A549 (cell line): ENCODE measurements around the gene SEMA3E. TPM values are rescaled to one million over a fixed set of nuclear protein-coding genes. Genes with fewer than 3 reads are reported as not detected.

Experiments used
- ATAC-seq, 2 experiments: fragments of 200-7000 bp in 1 of 2; fragments of >200 bp in 1 of 2; cut with Nextera tagmentation in 1 of 2; cut with Tn5 transposase in 1 of 2; 3 replicates each; pipeline versions ENCODE4 v1.8.0 to v1.9.1; 2018 to 2020; ENCODE audit warnings: mild to moderate bottlenecking in 1 of 2, moderate library complexity in 1 of 2
- CTCF ChIA-PET: fragments of 300-600 bp; sonication (Branson Sonifier 250); formaldehyde crosslinking; extraction: SDS; loops from one replicate; lab custom pipeline; 2021; ENCODE audit warnings: antibody characterized with exemption, inconsistent platforms; lab: Yijun Ruan, JAX
- POLR2A ChIA-PET: fragments of 350-600 bp; formaldehyde crosslinking; extraction: SDS; loops from one replicate; lab custom pipeline; 2021; ENCODE audit warnings: antibody characterized with exemption, inconsistent platforms; lab: Yijun Ruan, JAX
- DNase-seq, 2 experiments: peaks; one replicate each; pipeline versions ENCODE4 v3.0.0 to v3.0.0-alpha.2; 2011 to 2016; ENCODE audit warnings: low read depth in 1 of 2, low spot score in 1 of 2
- FAIRE-seq: peaks from 2 replicates; lab custom pipeline; 2011; peaks lifted over from hg19 to GRCh38; lab: Jason Lieb, UNC
- H3K27ac ChIP-seq, 2 experiments: fragments of >200 bp; sonication (Bioruptor Twin); formaldehyde crosslinking; 3 replicates each; pipeline ENCODE4 v1.5.1; 2016 to 2017
- H3K4me1 ChIP-seq: fragments of >200 bp; sonication (Bioruptor Twin); formaldehyde crosslinking; 3 replicates; pipeline ENCODE4 v1.6.1; 2016
- H3K4me2 ChIP-seq: fragments of >200 bp; sonication (Bioruptor Twin); formaldehyde crosslinking; 3 replicates; pipeline ENCODE4 v1.6.1; 2016
- H3K4me3 ChIP-seq: fragments of >200 bp; sonication (Bioruptor Twin); formaldehyde crosslinking; 3 replicates; pipeline ENCODE4 v1.5.1; 2016
- H3K9me3 ChIP-seq: fragments of >200 bp; sonication (Bioruptor Twin); formaldehyde crosslinking; 3 replicates; pipeline ENCODE4 v1.6.1; 2016
- BHLHE40 ChIP-seq: IDR thresholded peaks from 2 replicates; pipeline ENCODE4 v1.6.1; 2012; ENCODE audit warnings: low read depth, low read length, inconsistent platforms
- CBX2 ChIP-seq: fragments of 200-600 bp; sonication (generic); IDR thresholded peaks from 2 replicates; pipeline ENCODE4 v1.6.1; 2016; ENCODE audit warnings: low read depth, mild to moderate bottlenecking, borderline replicate concordance
- CEBPB ChIP-seq, 2 experiments: fragments of >200 bp in 1 of 2; sonication (Bioruptor Twin) in 1 of 2; formaldehyde crosslinking in 1 of 2; IDR thresholded peaks; 2 replicates each; pipeline ENCODE4 v1.6.1; 2012 to 2016
- CHD2 ChIP-seq: fragments of 150-350 bp; IDR thresholded peaks from 2 replicates; pipeline ENCODE4 v1.6.1; 2014; ENCODE audit warnings: low read length; ENCODE audit not compliant: partially characterized antibody
- CHD4 ChIP-seq: fragments of 200-600 bp; sonication (generic); IDR thresholded peaks from 2 replicates; pipeline ENCODE4 v1.6.1; 2016; ENCODE audit warnings: antibody characterized with exemption, mild to moderate bottlenecking, borderline replicate concordance
- CTCF ChIP-seq: fragments of >200 bp; sonication (Bioruptor Twin); formaldehyde crosslinking; IDR thresholded peaks from 3 replicates; pipeline ENCODE4 v1.5.1; 2016
- EP300 ChIP-seq, 2 experiments: fragments of >200 bp; sonication (Bioruptor Twin); formaldehyde crosslinking; IDR thresholded peaks; 2 replicates in 1 of 2; 3 replicates in 1 of 2; pipeline ENCODE4 v1.6.1; 2016 to 2017
- ESRRA ChIP-seq: fragments of 150-350 bp; IDR thresholded peaks from 2 replicates; pipeline ENCODE4 v1.6.1; 2014; ENCODE audit warnings: mild to moderate bottlenecking, low read length, borderline replicate concordance
- FOSB ChIP-seq: fragments of 250-450 bp; sonication (Bioruptor Pico); IDR thresholded peaks from 2 replicates; pipeline ENCODE4 v1.5.0; 2020; ENCODE audit warnings: mild to moderate bottlenecking, moderate library complexity
- FOXS1 ChIP-seq: fragments of 250-450 bp; sonication (Bioruptor Pico); IDR thresholded peaks from 2 replicates; pipeline ENCODE4 v1.5.0; 2020; ENCODE audit warnings: mild to moderate bottlenecking, moderate library complexity
- HMGXB4 ChIP-seq: fragments of 250-450 bp; sonication (Bioruptor Pico); IDR thresholded peaks from 2 replicates; pipeline ENCODE4 v1.5.0; 2021; ENCODE audit warnings: mild to moderate bottlenecking, moderate library complexity, borderline replicate concordance
- HOXB13 ChIP-seq: fragments of 250-450 bp; sonication (Bioruptor Pico); IDR thresholded peaks from 2 replicates; pipeline ENCODE4 v1.5.0; 2020; ENCODE audit warnings: low read depth, mild to moderate bottlenecking, moderate library complexity
- MAFK ChIP-seq: fragments of 450-650 bp; IDR thresholded peaks from 2 replicates; pipeline ENCODE4 v1.6.1; 2014; ENCODE audit not compliant: partially characterized antibody
- MYC ChIP-seq: IDR thresholded peaks from 2 replicates; pipeline ENCODE4 v1.6.1; 2012; ENCODE audit warnings: mild to moderate bottlenecking, inconsistent platforms, low read length, improper control_type of control experiment, borderline replicate concordance
- NFE2L2 ChIP-seq: fragments of 150-350 bp; conservative IDR thresholded peaks from 2 replicates; pipeline ENCODE4 v1.6.1; 2014; ENCODE audit warnings: low read length
- PBX3 ChIP-seq: IDR thresholded peaks from 2 replicates; pipeline ENCODE4 v1.6.1; 2012
- POLR2AphosphoS2 ChIP-seq: conservative IDR thresholded peaks from 2 replicates; pipeline ENCODE4 v1.6.1; 2012; ENCODE audit warnings: low read length, improper control_type of control experiment, inconsistent platforms
- RAD21 ChIP-seq, 2 experiments: fragments of >200 bp in 1 of 2; sonication (Bioruptor Twin) in 1 of 2; formaldehyde crosslinking in 1 of 2; IDR thresholded peaks in 1 of 2; conservative IDR thresholded peaks in 1 of 2; 2 replicates in 1 of 2; 3 replicates in 1 of 2; pipeline ENCODE4 v1.6.1; 2012 to 2018; ENCODE audit warnings: inconsistent platforms in 1 of 2
- REST ChIP-seq: fragments of 200-600 bp; sonication (generic); IDR thresholded peaks from 2 replicates; pipeline ENCODE4 v1.6.1; 2016; ENCODE audit warnings: antibody characterized with exemption, mild to moderate bottlenecking, moderate library complexity
- RFX5 ChIP-seq: fragments of 450-650 bp; IDR thresholded peaks from 2 replicates; pipeline ENCODE4 v1.7.1; 2014; ENCODE audit warnings: antibody characterized with exemption, mild to moderate bottlenecking, moderate library complexity
- RNF2 ChIP-seq: fragments of 200-600 bp; sonication (generic); IDR thresholded peaks from 2 replicates; pipeline ENCODE4 v1.6.1; 2016; ENCODE audit warnings: low read depth, mild to moderate bottlenecking, antibody characterized with exemption, moderate library complexity, borderline replicate concordance
- SMC3 ChIP-seq: fragments of >200 bp; sonication (Bioruptor Twin); formaldehyde crosslinking; IDR thresholded peaks from 3 replicates; pipeline ENCODE4 v1.6.1; 2018; ENCODE audit warnings: inconsistent platforms
- SREBF2 ChIP-seq: fragments of 450-650 bp; IDR thresholded peaks from 2 replicates; pipeline ENCODE4 v1.6.1; 2014; ENCODE audit warnings: mild to moderate bottlenecking, moderate library complexity
- TFCP2L1 ChIP-seq: fragments of 250-450 bp; sonication (Bioruptor Pico); IDR thresholded peaks from 2 replicates; pipeline ENCODE4 v1.5.0; 2021; ENCODE audit warnings: mild to moderate bottlenecking
- USF2 ChIP-seq: fragments of 450-650 bp; IDR thresholded peaks from 2 replicates; pipeline ENCODE4 v1.6.1; 2014; ENCODE audit warnings: antibody characterized with exemption
- ZC3H11A ChIP-seq: fragments of 450-650 bp; IDR thresholded peaks from 2 replicates; pipeline ENCODE4 v1.6.1; 2014; ENCODE audit warnings: antibody characterized with exemption, mild to moderate bottlenecking
- ZSCAN20 ChIP-seq: fragments of 250-450 bp; sonication (Bioruptor Pico); IDR thresholded peaks from 2 replicates; pipeline ENCODE4 v1.8.0; 2022; ENCODE audit warnings: mild to moderate bottlenecking, moderate library complexity
- WGBS: methylation state at CpG from one replicate; pipeline ENCODE4 v1.1.6; 2017; ENCODE audit errors: missing lambda C conversion rate; 5-methylcytosine and 5-hydroxymethylcytosine counted together
- polyA plus RNA-seq, 4 experiments: library from polyadenylated mRNA; depleted of rRNA in 3 of 4; stranded (reverse); fragments of >200 nt; fragmentation: RNase III in 1 of 4; extraction: RNeasy Plus Mini Kit Qiagen cat#74134 plus additional on column Dnase treatment in 1 of 4; gene quantifications; 2 replicates in 3 of 4; 3 replicates in 1 of 4; pipeline ENCODE4 v1.2.3, GENCODE V29; 2011 to 2017

Gene SEMA3E
- polyA plus RNA-seq, 2 of the 4 experiments (the other 2 are of a cell fraction), result 1.4 to 2.3 TPM

GRCh38 chr7:83646027-83646426, 2.9 kb downstream of the SEMA3E start:
- Histone ChIP-seq H3K4me1 (peaks cover 17% of the 10 kb centered on the region; the same call in 2 of the 3 replicates), H3K4me2 (no peak overlapping the region), H3K9me3 (no peaks in the 10 kb centered on the region), H3K4me3 (no peak overlapping the region), H3K27ac (no peak overlapping the region)
- CTCF ChIA-PET, result no interaction called here
- ATAC-seq, result no peak
- TF ChIP-seq ZC3H11A (no peak), FOSB (CRISPR knock-in tag) (no peak), HOXB13 (CRISPR knock-in tag) (no peak), MAFK (peak; percentile 17)
- no peak for FAIRE-seq
- WGBS, result 86% methylated on average over 3 of the region's 3 CpGs
- DNase-seq, result no peak
- POLR2A ChIA-PET, result no interaction called here

GRCh38 chr7:83643739-83644138, 5.2 kb downstream of the SEMA3E start:
- peaks cover 14% of the 10 kb centered on the region; the same call in 2 of the 3 replicates for H3K4me1 ChIP-seq
- DNase-seq (peak in 1 of 2 experiments; percentile 4), ATAC-seq (no peak), FAIRE-seq (no peak)
- peak overlapping the region; percentile 14; the same call in 1 of the 3 replicates for H3K4me2 ChIP-seq
- no peaks in the 10 kb centered on the region for H3K9me3 ChIP-seq
- no peak for TF ChIP-seq CEBPB (IDR thresholded peaks at IDR 0.05)
- TF ChIP-seq RNF2, result no peak
- TF ChIP-seq SREBF2, result no peak
- no peak for TF ChIP-seq FOXS1
- no peak for TF ChIP-seq ZC3H11A
- no peak for TF ChIP-seq HOXB13 (CRISPR knock-in tag)
- TF ChIP-seq USF2, result no peak
- no peak for TF ChIP-seq RFX5
- TF ChIP-seq EP300 (IDR thresholded peaks at IDR 0.05), result no peak
- TF ChIP-seq BHLHE40, result no peak
- TF ChIP-seq RAD21 (conservative IDR thresholded peaks at IDR 0.05 in 1 of 2, IDR thresholded peaks at IDR 0.05 in 1 of 2), result no peak
- TF ChIP-seq SMC3, result no peak
- TF ChIP-seq CBX2, result no peak
- no peak for TF ChIP-seq REST
- no peak for TF ChIP-seq ZSCAN20 (CRISPR knock-in tag)
- H3K4me3 ChIP-seq, result no peak overlapping the region
- no peak overlapping the region for H3K27ac ChIP-seq
- ChIA-PET POLR2A (no interaction called here), CTCF (no interaction called here)

GRCh38 chr7:83643012-83643411, 5.9 kb downstream of the SEMA3E start:
- FAIRE-seq (no peak), ATAC-seq (no peak), DNase-seq (no peak)
- ChIA-PET CTCF (no interaction called here), POLR2A (no interaction called here)
- no peaks in the 10 kb centered on the region for H3K9me3 ChIP-seq
- no peak overlapping the region for H3K27ac ChIP-seq
- no peak overlapping the region for H3K4me2 ChIP-seq
- peaks cover 14% of the 10 kb centered on the region; the same call in 2 of the 3 replicates for H3K4me1 ChIP-seq
- no peak overlapping the region for H3K4me3 ChIP-seq
- no peak for TF ChIP-seq CHD4
- TF ChIP-seq MYC, result no peak
- no peak for TF ChIP-seq NFE2L2
- TF ChIP-seq PBX3, result no peak
- no peak for TF ChIP-seq POLR2AphosphoS2
- no peak for TF ChIP-seq TFCP2L1 (CRISPR knock-in tag)
- TF ChIP-seq FOSB (CRISPR knock-in tag), result no peak
- no peak for TF ChIP-seq HMGXB4 (CRISPR knock-in tag)
- TF ChIP-seq ESRRA, result no peak
- TF ChIP-seq CTCF, result no peak
- TF ChIP-seq CHD2, result no peak
